H1 (cell line): Measurements from ENCODE around the gene GALNT13. TPM values are rescaled to one million over a fixed set of nuclear protein-coding genes. Genes with fewer than 3 reads are reported as not detected.

Source experiments
- CTCF ChIA-PET: fragments of 300-600 bp; sonication (Branson Sonifier 250); formaldehyde crosslinking; loops from one replicate; lab custom pipeline; 2021; ENCODE audit not compliant: partially characterized antibody; lab: Charles Lee
- POLR2A ChIA-PET: fragments of 300-600 bp; sonication (Branson Sonifier 250); formaldehyde crosslinking; loops from one replicate; lab custom pipeline; 2021; ENCODE audit warnings: inconsistent platforms; ENCODE audit not compliant: partially characterized antibody; lab: Charles Lee
- DNase-seq, 2 experiments: peaks; one replicate each; pipeline versions ENCODE4 v3.0.0 to v3.0.0-alpha.2; 2010 to 2022; ENCODE audit warnings: low spot score in 2 of 2, low read depth in 1 of 2, mixed read lengths in 1 of 2
- FAIRE-seq: peaks from 2 replicates; lab custom pipeline; 2011; peaks lifted over from hg19 to GRCh38; lab: Jason Lieb, UNC
- H2AFZ ChIP-seq: 2 replicates; pipeline ENCODE4 v1.8.1; 2012; ENCODE audit warnings: low read length, inconsistent platforms
- H2AK5ac ChIP-seq: 2 replicates; pipeline ENCODE4 v1.6.1; 2013; ENCODE audit warnings: low read depth, low read length
- H2BK120ac ChIP-seq: replicated peaks from 2 replicates; pipeline ENCODE3; 2013; ENCODE audit warnings: low read depth, low read length, inconsistent platforms
- H2BK12ac ChIP-seq: 2 replicates; pipeline ENCODE4 v1.6.1; 2013; ENCODE audit warnings: low read depth, low read length
- H2BK15ac ChIP-seq: 2 replicates; pipeline ENCODE4 v1.6.1; 2013; ENCODE audit warnings: low read length
- H2BK20ac ChIP-seq: 2 replicates; pipeline ENCODE4 v1.6.1; 2013; ENCODE audit warnings: low read length
- H2BK5ac ChIP-seq: 2 replicates; pipeline ENCODE4 v1.6.1; 2013; ENCODE audit warnings: low read depth, low read length
- H3K14ac ChIP-seq: 2 replicates; pipeline ENCODE4 v1.6.1; 2013; ENCODE audit warnings: inconsistent platforms; ENCODE audit not compliant: insufficient read length
- H3K18ac ChIP-seq: 2 replicates; pipeline ENCODE4 v1.6.1; 2013; ENCODE audit warnings: low read length; ENCODE audit errors: extremely low read depth
- H3K23ac ChIP-seq: 2 replicates; pipeline ENCODE4 v1.6.1; 2013; ENCODE audit warnings: inconsistent platforms; ENCODE audit not compliant: insufficient read length
- H3K23me2 ChIP-seq: 2 replicates; pipeline ENCODE4 v1.6.1; 2013; ENCODE audit warnings: low read depth, low read length
- H3K27ac ChIP-seq: 2 replicates; pipeline ENCODE4 v1.6.1; 2011; ENCODE audit warnings: low read depth, low read length, inconsistent platforms
- H3K27me3 ChIP-seq, 4 experiments: replicated peaks in 1 of 4; 1 replicate in 1 of 4; 2 replicates in 3 of 4; pipeline versions ENCODE4 v1.6.1 to v1.8.1; 2011 to 2013; ENCODE audit warnings: low read length in 3 of 4, mild to moderate bottlenecking in 3 of 4, inconsistent platforms in 2 of 4, mixed read lengths in 2 of 4, moderate library complexity in 1 of 4; ENCODE audit not compliant: control insufficient read depth in 3 of 4, insufficient read depth in 3 of 4; ENCODE audit errors: extremely low read depth in 1 of 4
- H3K36me3 ChIP-seq, 4 experiments: 2 replicates each; pipeline versions ENCODE4 v1.6.1 to v1.8.1; 2011 to 2013; ENCODE audit warnings: mild to moderate bottlenecking in 4 of 4, low read length in 3 of 4, moderate library complexity in 2 of 4, control low read depth in 1 of 4, inconsistent platforms in 1 of 4; ENCODE audit not compliant: insufficient read depth in 4 of 4, control insufficient read depth in 2 of 4
- H3K4ac ChIP-seq: replicated peaks from 2 replicates; pipeline ENCODE3; 2013; ENCODE audit warnings: low read length, low read depth, mixed read lengths, inconsistent platforms; ENCODE audit not compliant: insufficient read length
- H3K4me1 ChIP-seq, 4 experiments: replicated peaks in 1 of 4; 1 replicate in 1 of 4; 2 replicates in 3 of 4; pipeline versions ENCODE4 v1.6.1 to v1.8.1; 2011 to 2013; ENCODE audit warnings: low read length in 3 of 4, inconsistent platforms in 2 of 4, mixed read lengths in 1 of 4; ENCODE audit not compliant: insufficient read depth in 4 of 4, control insufficient read depth in 3 of 4
- H3K4me2 ChIP-seq, 2 experiments: 2 replicates each; pipeline versions ENCODE4 v1.6.1 to v1.8.1; 2011 to 2013; ENCODE audit warnings: low read depth in 2 of 2, low read length in 2 of 2, control low read depth in 1 of 2, inconsistent platforms in 1 of 2, mild to moderate bottlenecking in 1 of 2; ENCODE audit not compliant: insufficient read depth in 1 of 2
- H3K4me3 ChIP-seq, 4 experiments: fragments of 200-600, 300-600 bp in 1 of 4; sonication (generic), shearing (Covaris generic), sonication (Bioruptor Twin) in 1 of 4; 2 replicates each; pipeline versions ENCODE4 v1.5.1 to v1.8.1; 2011 to 2016; ENCODE audit warnings: low read length in 4 of 4, low read depth in 3 of 4, control low read depth in 2 of 4, inconsistent platforms in 2 of 4, mild to moderate bottlenecking in 2 of 4, mixed read lengths in 1 of 4, moderate library complexity in 1 of 4; ENCODE audit not compliant: insufficient read depth in 2 of 4; ENCODE audit errors: extremely low read depth in 1 of 4
- H3K56ac ChIP-seq: replicated peaks from 2 replicates; pipeline ENCODE3; 2013; ENCODE audit warnings: low read depth, mild to moderate bottlenecking, mixed read lengths, low read length, inconsistent platforms; ENCODE audit not compliant: insufficient read length
- H3K79me1 ChIP-seq: 2 replicates; pipeline ENCODE4 v1.6.1; 2013; ENCODE audit warnings: low read depth, low read length, control low read depth
- H3K79me2 ChIP-seq, 2 experiments: 2 replicates each; pipeline versions ENCODE4 v1.6.1 to v1.8.1; 2012 to 2013; ENCODE audit warnings: low read length in 2 of 2, mild to moderate bottlenecking in 2 of 2, inconsistent platforms in 1 of 2; ENCODE audit not compliant: insufficient read depth in 2 of 2, control insufficient read depth in 1 of 2
- H3K9ac ChIP-seq, 4 experiments: replicated peaks in 1 of 4; 1 replicate in 1 of 4; 2 replicates in 3 of 4; pipeline versions ENCODE4 v1.6.1 to v1.8.1; 2011 to 2013; ENCODE audit warnings: low read depth in 3 of 4, low read length in 3 of 4, control low read depth in 2 of 4, mild to moderate bottlenecking in 2 of 4, moderate library complexity in 2 of 4, inconsistent platforms in 1 of 4; ENCODE audit errors: extremely low read depth in 1 of 4
- H3K9me3 ChIP-seq, 2 experiments: 2 replicates each; pipeline versions ENCODE4 v1.6.1 to v1.8.1; 2012 to 2013; ENCODE audit warnings: mild to moderate bottlenecking in 2 of 2, moderate library complexity in 2 of 2, control low read depth in 1 of 2, inconsistent platforms in 1 of 2, low read depth in 1 of 2, low read length in 1 of 2, mixed read lengths in 1 of 2; ENCODE audit not compliant: insufficient read depth in 2 of 2
- H4K20me1 ChIP-seq, 2 experiments: replicated peaks in 1 of 2; 2 replicates each; pipeline versions ENCODE3 to v1.8.1; 2011 to 2013; ENCODE audit warnings: inconsistent platforms in 2 of 2, low read length in 2 of 2, mild to moderate bottlenecking in 1 of 2; ENCODE audit not compliant: insufficient read depth in 2 of 2, control insufficient read depth in 1 of 2
- H4K5ac ChIP-seq: 2 replicates; pipeline ENCODE4 v1.6.1; 2013; ENCODE audit warnings: low read length, low read depth, mixed read lengths, inconsistent platforms; ENCODE audit not compliant: insufficient read length
- H4K8ac ChIP-seq: 2 replicates; pipeline ENCODE4 v1.8.0; 2013; ENCODE audit warnings: mild to moderate bottlenecking, moderate library complexity, low read length, inconsistent platforms; ENCODE audit not compliant: insufficient read depth; ENCODE audit errors: extremely low read depth
- H4K91ac ChIP-seq: replicated peaks from 2 replicates; pipeline ENCODE3; 2013; ENCODE audit warnings: low read length, mixed read lengths, inconsistent platforms; ENCODE audit not compliant: insufficient read length
- CTCF ChIP-seq, 3 experiments: IDR thresholded peaks; 1 replicate in 2 of 3; 2 replicates in 1 of 3; pipeline versions ENCODE4 v1.5.1 to v1.6.1; 2011; ENCODE audit warnings: low read length in 3 of 3, mild to moderate bottlenecking in 3 of 3, inconsistent platforms in 2 of 3, low read depth in 1 of 3, moderate library complexity in 1 of 3; ENCODE audit not compliant: insufficient read depth in 1 of 3; ENCODE audit errors: control extremely low read depth in 1 of 3
- EZH2 ChIP-seq: fragments of 200-600 bp; sonication (generic); IDR thresholded peaks from 2 replicates; pipeline ENCODE4 v1.7.1; 2012; ENCODE audit warnings: low read depth, mild to moderate bottlenecking, moderate library complexity, low read length, inconsistent platforms; ENCODE audit not compliant: severe bottlenecking
- RAD21 ChIP-seq, 2 experiments: IDR thresholded peaks in 1 of 2; conservative IDR thresholded peaks in 1 of 2; 2 replicates each; pipeline ENCODE4 v1.6.1; 2011; ENCODE audit warnings: low read depth in 2 of 2, low read length in 2 of 2, improper control_type of control experiment in 1 of 2, inconsistent platforms in 1 of 2, mild to moderate bottlenecking in 1 of 2, moderate library complexity in 1 of 2
- TEAD4 ChIP-seq: IDR thresholded peaks from 2 replicates; pipeline ENCODE4 v1.6.1; 2012; ENCODE audit warnings: low read depth, low read length, inconsistent platforms, mixed read lengths
- WGBS, 2 experiments: shearing (Covaris generic) in 1 of 2; methylation state at CpG; one replicate each; pipeline versions ENCODE4 v1.1.6 to v1.1.7; 2013 to 2015; ENCODE audit warnings: low lambda C conversion rate in 2 of 2, mixed read lengths in 2 of 2, inconsistent platforms in 1 of 2, low coverage in 1 of 2, missing lambda C conversion rate in 1 of 2; ENCODE audit not compliant: insufficient replicate concordance in 2 of 2, insufficient coverage in 1 of 2, insufficient read length in 1 of 2; ENCODE audit errors: extremely low coverage in 1 of 2, missing lambda C conversion rate in 1 of 2; 5-methylcytosine and 5-hydroxymethylcytosine counted together
- polyA plus RNA-seq, 7 experiments: library from polyadenylated mRNA; depleted of rRNA in 3 of 7; stranded (reverse) in 5 of 7; unstranded in 2 of 7; fragments of >200 nt in 5 of 7; fragments of 200-250 nt in 2 of 7; gene quantifications; 1 replicate in 5 of 7; 2 replicates in 1 of 7; 4 replicates in 1 of 7; pipeline versions ENCODE4 v1.2.1 to v1.2.3, GENCODE V29; 2011 to 2013; ENCODE audit warnings: missing spikeins in 2 of 7, mixed read lengths in 2 of 7
- total RNA-seq: library from RNA; stranded (reverse); fragmentation: NEBNext Ultra II Directional; extraction: Animal tissue kit (Norgen Biotek cat#: 25700); gene quantifications from 2 replicates; pipeline ENCODE4 v1.2.1, GENCODE V29; 2021

Gene GALNT13
- total and polyA plus RNA-seq, 2 of the 8 experiments (the other 6 are each of a cell fraction or from before 2014, with no cell fraction given): 3.2 to 9.6 TPM

DNA sequence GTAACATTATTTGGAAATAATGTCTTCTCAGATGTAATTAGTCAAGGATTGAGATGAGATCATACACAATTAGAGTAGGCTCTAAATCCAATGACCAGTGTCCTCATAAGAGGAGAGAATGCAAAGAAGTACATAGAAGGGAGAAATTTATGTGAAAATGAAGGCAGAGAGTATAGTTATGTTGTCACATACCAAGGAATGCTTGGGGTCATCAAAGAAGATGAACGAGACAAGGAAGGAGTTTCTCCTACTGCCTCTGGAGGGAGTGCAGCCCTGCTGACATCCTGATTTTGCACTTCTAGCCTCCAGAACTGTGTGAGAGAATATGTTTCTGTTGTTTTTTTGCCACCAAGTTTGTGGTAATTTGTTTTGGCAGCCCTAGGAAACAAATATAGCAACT, 100.1 kb downstream of the GALNT13 start:
- Histone ChIP-seq H2BK15ac (no peak overlapping the region), H3K4me1 (0 out of 7 replicates have a peak, but pooled peaks cover 0 to 2% (median 0%) of the 10 kb centered on the region in 4 experiments), H3K23me2 (no peaks in the 10 kb centered on the region), H3K14ac (no peak overlapping the region), H3K9me3 (no peaks in the 10 kb centered on the region), H3K4me2 (no peak overlapping the region), H2AK5ac (no peak overlapping the region), H3K9ac (no peak overlapping the region), H4K8ac (no peak overlapping the region), H2BK120ac (no peak overlapping the region), H4K20me1 (no peaks in the 10 kb centered on the region), H3K27me3 (peaks cover 0 to 1% (median 0%) of the 10 kb centered on the region in 4 experiments; a peak in 1 of 7 replicates), H3K79me2 (no peaks in the 10 kb centered on the region), H2BK5ac (no peak overlapping the region), H2AFZ (no peak overlapping the region), H3K36me3 (no peaks in the 10 kb centered on the region), H3K4me3 (no peak overlapping the region), H3K27ac (no peak overlapping the region), H3K79me1 (peaks cover 4% of the 10 kb centered on the region; the same call in 1 of the 2 replicates), H3K23ac (no peak overlapping the region), H4K91ac (no peak overlapping the region)
- ChIA-PET POLR2A (no interaction called here), CTCF (interaction anchor here (1.0 kb wide), 1 partner anchor 99 kb away, joined by 3 read pairs; no protein-coding TSS in a partner anchor)
- 56% methylated on average over 1 of the region's 1 CpG; no CpG with 5 or more reads in 1 of the 2 experiments for WGBS, 2 experiments
- peak; percentile 48; the same call in 1 of the 2 replicates for TF ChIP-seq TEAD4
- TF ChIP-seq EZH2: no peak
- TF ChIP-seq RAD21 (IDR thresholded peaks at IDR 0.05 in 1 of 2, conservative IDR thresholded peaks at IDR 0.05 in 1 of 2; ENCODE audit: low read depth in 2 of 2, low read length in 2 of 2): peak; percentile 57 to 60
- TF ChIP-seq CTCF (IDR thresholded peaks at IDR 0.05; ENCODE audit: control extremely low read depth in 1 of 3, insufficient read depth in 1 of 3, low read depth in 1 of 3, low read length in 3 of 3): peak; percentile 8 to 48 (median 23); a peak in 3 of 4 replicates
- TF ChIP-seq, all 59 proteins: peak for 3
- no peak overlapping the region for H3K4ac ChIP-seq
- H3K56ac ChIP-seq: no peak overlapping the region
- no peak overlapping the region for H2BK12ac ChIP-seq
- DNase-seq: no peak
- H2BK20ac ChIP-seq: no peak overlapping the region
- no peak overlapping the region for H4K5ac ChIP-seq
- peak; percentile 24 for FAIRE-seq
- H3K18ac ChIP-seq: no peak overlapping the region
